HG02610 (cell line): ENCODE measurements around the gene TMEM120B.

ENCODE experiments used
- ATAC-seq: cut with Tn5 transposase; IDR thresholded peaks from one replicate; pipeline ENCODE4 v1.9.1; 2021; ENCODE audit warnings: mild to moderate bottlenecking, moderate library complexity; ENCODE audit not compliant: unreplicated experiment

Gene TMEM120B

GRCh38 chr12:121812921-121813896 is 100.7 kb downstream of the TMEM120B start:
- ATAC-seq: no peak

GRCh38 chr12:121813951-121814350 is 101.4 kb downstream of the TMEM120B start:
- ATAC-seq: no peak

GRCh38 chr12:121814429-121815119 is 102.0 kb downstream of the TMEM120B start:
- no peak for ATAC-seq

- ATAC-seq: no peak
These were observed 102.7 kb downstream of the TMEM120B start for GRCh38 chr12:121815263-121815662.

GRCh38 chr12:121816925-121817647 is 104.5 kb downstream of the TMEM120B start:
- no peak for ATAC-seq

- no peak for ATAC-seq
These were observed 105.1 kb downstream of the TMEM120B start for GRCh38 chr12:121817648-121818043.

- ATAC-seq: no peak
These were observed 106.8 kb downstream of the TMEM120B start for GRCh38 chr12:121819212-121819949.

GRCh38 chr12:121820056-121820455 is 107.5 kb downstream of the TMEM120B start:
- no peak for ATAC-seq

GRCh38 chr12:121822393-121823100 is 110.0 kb downstream of the TMEM120B start:
- no peak for ATAC-seq

GRCh38 chr12:121823101-121823726 is 110.7 kb downstream of the TMEM120B start:
- no peak for ATAC-seq

- ATAC-seq: no peak
These were observed 111.2 kb downstream of the TMEM120B start for GRCh38 chr12:121823727-121824115.

- ATAC-seq: no peak
These were observed 112.5 kb downstream of the TMEM120B start for GRCh38 chr12:121825041-121825523.

- no peak for ATAC-seq
These were observed 114.0 kb downstream of the TMEM120B start for GRCh38 chr12:121826318-121827150.

- ATAC-seq: no peak
These were observed 115.0 kb downstream of the TMEM120B start for GRCh38 chr12:121827351-121828099.

- ATAC-seq: no peak
These were observed 115.8 kb downstream of the TMEM120B start for GRCh38 chr12:121828306-121828705.

GRCh38 chr12:121828826-121829225 is 116.3 kb downstream of the TMEM120B start:
- no peak for ATAC-seq

- ATAC-seq: no peak
These were observed 116.8 kb downstream of the TMEM120B start for GRCh38 chr12:121829250-121829918.
